Liver (tissue), 9 donors: Measurements from ENCODE around the gene SLC17A9. TPM values are rescaled to one million over a fixed set of nuclear protein-coding genes. Genes with fewer than 3 reads are reported as not detected.

Source experiments
- DNase-seq: peaks from one replicate; pipeline ENCODE4 v3.0.0-alpha.2; 2017; ENCODE audit warnings: low spot score
- H3K27ac ChIP-seq, 2 donors: one replicate each; pipeline ENCODE4 v1.7.0; 2013; ENCODE audit warnings: inconsistent platforms in 2 of 2, low read length in 2 of 2, control low read depth in 1 of 2, low read depth in 1 of 2, mild to moderate bottlenecking in 1 of 2
- H3K27me3 ChIP-seq, 4 donors: one replicate each; pipeline versions ENCODE4 v1.6.1 to v1.7.0; 2013; ENCODE audit warnings: low read length in 3 of 4, inconsistent platforms in 1 of 4, mild to moderate bottlenecking in 1 of 4, moderate library complexity in 1 of 4; ENCODE audit not compliant: control insufficient read depth in 4 of 4, insufficient read depth in 4 of 4
- H3K36me3 ChIP-seq, 4 donors: one replicate each; pipeline versions ENCODE4 v1.6.1 to v1.7.0; 2013; ENCODE audit warnings: low read length in 3 of 4, mild to moderate bottlenecking in 3 of 4, low read depth in 1 of 4, moderate library complexity in 1 of 4; ENCODE audit not compliant: control insufficient read depth in 4 of 4, insufficient read depth in 3 of 4
- H3K4me1 ChIP-seq, 4 donors: one replicate each; pipeline versions ENCODE4 v1.6.1 to v1.7.0; 2013; ENCODE audit warnings: low read length in 3 of 4, mild to moderate bottlenecking in 3 of 4, moderate library complexity in 1 of 4; ENCODE audit not compliant: control insufficient read depth in 4 of 4, insufficient read depth in 4 of 4
- H3K4me3 ChIP-seq, 3 donors: one replicate each; pipeline versions ENCODE4 v1.6.1 to v1.7.0; 2013; ENCODE audit warnings: low read length in 3 of 3, control low read depth in 1 of 3, low read depth in 1 of 3, mild to moderate bottlenecking in 1 of 3
- H3K9ac ChIP-seq, 2 donors: one replicate each; pipeline ENCODE4 v1.7.0; 2013; ENCODE audit warnings: low read length in 2 of 2, mild to moderate bottlenecking in 2 of 2, moderate library complexity in 2 of 2, control low read depth in 1 of 2, low read depth in 1 of 2
- H3K9me3 ChIP-seq, 4 donors: one replicate each; pipeline versions ENCODE4 v1.6.1 to v1.7.0; 2013; ENCODE audit warnings: low read length in 3 of 4; ENCODE audit not compliant: control insufficient read depth in 4 of 4
- EGR1 ChIP-seq, 2 donors: IDR thresholded peaks; 2 replicates each; pipeline ENCODE4 v1.6.1; 2016 to 2018; ENCODE audit warnings: antibody characterized with exemption in 2 of 2, low read depth in 2 of 2
- FOXA1 ChIP-seq: IDR thresholded peaks from 2 replicates; pipeline ENCODE4 v1.6.1; 2016; ENCODE audit warnings: antibody characterized with exemption
- FOXA2 ChIP-seq: IDR thresholded peaks from 2 replicates; pipeline ENCODE4 v1.6.1; 2016; ENCODE audit warnings: antibody characterized with exemption
- GABPA ChIP-seq, 2 donors: IDR thresholded peaks in 1 of 2; conservative IDR thresholded peaks in 1 of 2; 2 replicates each; pipeline ENCODE4 v1.6.1; 2016; ENCODE audit warnings: antibody characterized with exemption in 2 of 2, mild to moderate bottlenecking in 1 of 2, moderate library complexity in 1 of 2
- HNF4G ChIP-seq: IDR thresholded peaks from 2 replicates; pipeline ENCODE4 v1.6.1; 2016; ENCODE audit warnings: antibody characterized with exemption
- JUND ChIP-seq, 2 donors: IDR thresholded peaks; 2 replicates each; pipeline ENCODE4 v1.6.1; 2016; ENCODE audit warnings: antibody characterized with exemption in 2 of 2
- NR2F2 ChIP-seq: IDR thresholded peaks from 2 replicates; pipeline ENCODE4 v1.6.1; 2016; ENCODE audit warnings: antibody characterized with exemption
- RAD21 ChIP-seq, 2 donors: IDR thresholded peaks; 2 replicates each; pipeline ENCODE4 v1.6.1; 2016; ENCODE audit warnings: antibody characterized with exemption in 2 of 2, mild to moderate bottlenecking in 2 of 2
- RXRA ChIP-seq, 2 donors: IDR thresholded peaks; 2 replicates each; pipeline ENCODE4 v1.6.1; 2017 to 2018; ENCODE audit warnings: antibody characterized with exemption in 2 of 2, mild to moderate bottlenecking in 1 of 2
- SP1 ChIP-seq: IDR thresholded peaks from 2 replicates; pipeline ENCODE4 v1.6.1; 2018; ENCODE audit warnings: antibody characterized with exemption, mild to moderate bottlenecking
- YY1 ChIP-seq: IDR thresholded peaks from 2 replicates; pipeline ENCODE4 v1.6.1; 2016; ENCODE audit warnings: antibody characterized with exemption, mild to moderate bottlenecking
- WGBS: extraction: QIAGEN DNeasy Blood & Tissue Kit; methylation state at CpG from one replicate; pipeline ENCODE4 v1.1.7; 2013; 5-methylcytosine and 5-hydroxymethylcytosine counted together
- polyA plus RNA-seq, 2 donors: library from polyadenylated mRNA; stranded (reverse) in 1 of 2; unstranded in 1 of 2; fragments of 200-250 nt in 1 of 2; fragments of >200 nt in 1 of 2; fragmentation: Nextera tagmentation in 1 of 2; extraction: Ambion mirVana in 1 of 2; gene quantifications; one replicate each; pipeline versions ENCODE4 v1.2.1 to v1.2.3, GENCODE V29; 2013 to 2015
- total RNA-seq, 2 donors: library from RNA; depleted of rRNA; stranded (reverse); fragments of >200 nt; gene quantifications; one replicate each; pipeline ENCODE4 v1.2.3, GENCODE V29; 2014
- TF ChIP-seq, protein P1 (sequence below): fragments of 150-350 bp; IDR thresholded peaks from 2 replicates; pipeline ENCODE4 v1.5.1; 2017; ENCODE audit warnings: improper control_type of control experiment, low read depth, low read length; ENCODE audit not compliant: missing input control
- TF ChIP-seq, protein P2 (sequence below): IDR thresholded peaks from 2 replicates; pipeline ENCODE4 v1.6.1; 2016; ENCODE audit warnings: antibody characterized with exemption
- TF ChIP-seq, protein P3 (sequence below): IDR thresholded peaks from 2 replicates; pipeline ENCODE4 v1.6.1; 2016; ENCODE audit warnings: antibody characterized with exemption
- donor health status: healthy.
- donor health status: healthy.
- donor health status: healthy.
- donor health status: healthy.
- donor health status: healthy.

Gene SLC17A9
- total and polyA plus RNA-seq, 4 donors: 16.0 to 138 (median 64.6) TPM

DNA sequence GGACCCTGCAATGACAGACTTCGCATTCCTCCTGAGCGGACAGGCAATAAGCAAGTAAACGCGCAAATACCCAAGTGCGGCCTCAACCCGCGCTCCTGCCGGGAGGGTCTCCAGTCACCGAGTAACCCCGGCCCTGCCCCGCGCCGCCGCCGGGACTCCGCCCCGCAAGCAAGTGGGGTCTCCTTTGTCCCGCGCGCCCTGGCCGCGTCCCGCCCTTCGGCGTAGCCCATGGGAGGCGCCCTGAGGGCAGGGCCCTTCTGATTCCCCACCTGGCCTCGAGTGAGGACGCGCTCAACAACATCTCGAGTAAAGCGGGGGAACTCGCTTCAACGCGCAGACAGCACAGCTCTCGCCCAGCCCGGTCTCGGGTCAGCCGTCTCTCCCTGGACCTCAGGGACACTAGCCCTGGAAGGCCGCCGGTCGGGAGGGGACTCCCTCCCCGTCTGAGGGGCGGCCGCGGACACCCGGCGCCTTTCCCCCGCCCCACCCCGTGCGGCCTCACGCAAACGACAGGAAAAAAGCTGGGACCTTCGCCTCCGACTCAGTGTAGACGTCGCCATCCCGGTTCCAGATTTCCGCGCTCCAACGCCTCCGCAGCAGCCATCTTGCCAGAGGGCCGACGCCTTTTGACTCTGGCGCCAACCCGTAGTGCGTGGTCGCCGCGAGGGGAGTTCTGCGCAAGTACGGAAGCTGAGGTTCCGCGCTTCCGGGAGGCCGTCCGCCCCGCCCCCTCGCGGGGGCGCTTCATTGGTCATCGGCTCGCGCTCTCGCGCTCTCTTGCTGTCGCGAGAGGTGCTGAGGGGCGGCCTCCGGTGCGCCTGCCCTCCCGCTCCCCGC lies 15.0 kb upstream of the SLC17A9 start (continued):
- TF ChIP-seq, protein P1, sequence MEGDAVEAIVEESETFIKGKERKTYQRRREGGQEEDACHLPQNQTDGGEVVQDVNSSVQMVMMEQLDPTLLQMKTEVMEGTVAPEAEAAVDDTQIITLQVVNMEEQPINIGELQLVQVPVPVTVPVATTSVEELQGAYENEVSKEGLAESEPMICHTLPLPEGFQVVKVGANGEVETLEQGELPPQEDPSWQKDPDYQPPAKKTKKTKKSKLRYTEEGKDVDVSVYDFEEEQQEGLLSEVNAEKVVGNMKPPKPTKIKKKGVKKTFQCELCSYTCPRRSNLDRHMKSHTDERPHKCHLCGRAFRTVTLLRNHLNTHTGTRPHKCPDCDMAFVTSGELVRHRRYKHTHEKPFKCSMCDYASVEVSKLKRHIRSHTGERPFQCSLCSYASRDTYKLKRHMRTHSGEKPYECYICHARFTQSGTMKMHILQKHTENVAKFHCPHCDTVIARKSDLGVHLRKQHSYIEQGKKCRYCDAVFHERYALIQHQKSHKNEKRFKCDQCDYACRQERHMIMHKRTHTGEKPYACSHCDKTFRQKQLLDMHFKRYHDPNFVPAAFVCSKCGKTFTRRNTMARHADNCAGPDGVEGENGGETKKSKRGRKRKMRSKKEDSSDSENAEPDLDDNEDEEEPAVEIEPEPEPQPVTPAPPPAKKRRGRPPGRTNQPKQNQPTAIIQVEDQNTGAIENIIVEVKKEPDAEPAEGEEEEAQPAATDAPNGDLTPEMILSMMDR: no peak
- TF ChIP-seq, protein P2, sequence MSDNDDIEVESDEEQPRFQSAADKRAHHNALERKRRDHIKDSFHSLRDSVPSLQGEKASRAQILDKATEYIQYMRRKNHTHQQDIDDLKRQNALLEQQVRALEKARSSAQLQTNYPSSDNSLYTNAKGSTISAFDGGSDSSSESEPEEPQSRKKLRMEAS: peak; percentile 91
- TF ChIP-seq NR2F2 (no peak), GABPA (IDR thresholded peaks at IDR 0.05 in 1 of 2, conservative IDR thresholded peaks at IDR 0.05 in 1 of 2) (peak; percentile 68 to 92), FOXA1 (no peak), RXRA (IDR thresholded peaks at IDR 0.05) (peak in 1 of 2 donors; percentile 30)

DNA sequence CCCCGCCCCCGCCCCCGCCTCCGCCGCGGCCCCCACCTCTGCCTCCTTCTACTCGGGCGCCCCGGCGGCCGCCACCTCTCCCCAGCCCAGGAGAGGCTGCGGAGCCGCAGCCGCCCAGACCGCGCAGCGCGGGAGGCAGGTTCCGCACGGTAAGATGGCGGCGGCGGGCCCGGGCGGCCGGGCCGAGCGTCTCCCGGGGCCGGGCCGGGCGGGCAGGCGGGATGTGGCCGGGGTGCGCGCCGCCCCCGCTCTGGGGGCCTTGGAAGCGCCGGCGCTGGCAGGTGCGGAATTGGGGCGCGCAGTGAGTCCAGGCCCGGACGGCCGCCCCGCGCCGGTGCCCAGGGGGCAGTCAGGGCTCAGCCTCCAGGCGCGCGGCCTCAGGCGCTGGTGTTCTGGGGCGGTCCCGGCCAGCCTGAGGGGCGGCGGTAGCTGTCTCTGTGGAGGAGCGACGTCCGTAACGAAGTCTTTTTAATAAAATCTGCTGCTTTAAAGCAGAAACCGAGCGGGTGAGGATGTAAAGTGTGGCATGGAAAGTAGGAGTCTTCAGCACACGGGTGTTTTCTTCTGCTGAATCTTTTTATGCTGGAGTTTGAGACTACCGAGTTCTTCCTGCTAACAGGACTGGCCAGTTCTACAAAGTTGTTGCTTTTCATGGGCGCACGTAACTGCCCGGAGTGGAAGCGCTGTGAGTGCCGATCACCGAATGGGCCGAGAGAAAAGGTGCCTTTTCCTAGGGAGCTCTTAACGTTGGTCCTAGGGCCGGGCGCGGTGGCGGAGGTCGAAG lies 14.2 kb upstream of the SLC17A9 start, which contains the start of gene GID8:
TSS of gene GID8 (plus strand) at position 43 of the 784 bp plus-strand sequence. CDS start 3,356 bp downstream, outside the sequence.
- peaks cover 3 to 37% (median 26%) of the 10 kb centered on the region in 4 donors for H3K4me1 ChIP-seq
- WGBS: under 1% methylated on average over 79 of the region's 79 CpGs
- peak within 1 kb of the TSS; percentile 96 to 98 (median 97) for H3K4me3 ChIP-seq
- peak within 1 kb of the TSS; percentile 92 to 95 for H3K27ac ChIP-seq
- no peaks in the 10 kb centered on the region for H3K27me3 ChIP-seq
- TF ChIP-seq SP1 (no peak), RAD21 (IDR thresholded peaks at IDR 0.05) (peak in 1 of 2 donors; percentile 4)
- H3K9ac ChIP-seq: peak within 1 kb of the TSS; percentile 75 to 97
- peaks cover 7 to 16% (median 8%) of the 10 kb centered on the region in 4 donors for H3K36me3 ChIP-seq
- DNase-seq: peak; percentile 67
- no peaks in the 10 kb centered on the region for H3K9me3 ChIP-seq

DNA sequence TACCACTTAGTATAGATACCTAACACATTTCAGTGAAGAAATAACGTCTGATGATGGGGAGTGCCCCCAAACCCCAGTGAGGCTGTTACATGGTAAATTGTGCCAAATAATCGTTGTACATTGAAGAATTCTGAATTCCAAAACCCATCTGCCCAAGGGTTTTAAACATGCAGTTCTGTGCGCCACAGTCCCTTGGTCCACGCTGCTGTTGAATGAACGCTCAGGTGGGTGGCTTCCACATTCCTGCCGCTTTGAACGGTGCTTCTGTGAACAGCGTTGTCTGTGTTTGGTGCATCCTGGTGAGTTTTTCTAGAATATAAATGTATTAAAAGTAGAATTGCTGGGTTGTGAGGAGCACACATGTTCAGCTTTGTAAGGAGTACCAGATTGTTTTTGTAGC lies 11.6 kb upstream of the SLC17A9 start:
- no peak overlapping the region for H3K27ac ChIP-seq
- H3K4me1 ChIP-seq: peaks cover 3 to 28% (median 19%) of the 10 kb centered on the region in 4 donors
- no peak overlapping the region for H3K4me3 ChIP-seq
- H3K36me3 ChIP-seq: peaks cover 9 to 34% (median 31%) of the 10 kb centered on the region in 4 donors
- H3K9me3 ChIP-seq: no peaks in the 10 kb centered on the region
- 91% methylated on average over 8 of the region's 8 CpGs for WGBS
- H3K27me3 ChIP-seq: no peaks in the 10 kb centered on the region
- TF ChIP-seq JUND (IDR thresholded peaks at IDR 0.05) (no peak), RAD21 (IDR thresholded peaks at IDR 0.05) (no peak), FOXA2 (no peak), GABPA (IDR thresholded peaks at IDR 0.05 in 1 of 2, conservative IDR thresholded peaks at IDR 0.05 in 1 of 2) (no peak), HNF4G (no peak), SP1 (no peak), EGR1 (IDR thresholded peaks at IDR 0.05; ENCODE audit: low read depth in 2 of 2) (no peak), YY1 (no peak), NR2F2 (no peak)
- TF ChIP-seq, protein P3, sequence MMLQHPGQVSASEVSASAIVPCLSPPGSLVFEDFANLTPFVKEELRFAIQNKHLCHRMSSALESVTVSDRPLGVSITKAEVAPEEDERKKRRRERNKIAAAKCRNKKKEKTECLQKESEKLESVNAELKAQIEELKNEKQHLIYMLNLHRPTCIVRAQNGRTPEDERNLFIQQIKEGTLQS: no peak
- DNase-seq: no peak
- no peak overlapping the region for H3K9ac ChIP-seq
